ENCODE results near the gene CLIC6. TPM values are rescaled to one million over a fixed set of nuclear protein-coding genes. Genes with fewer than 3 reads are reported as not detected.

Gene CLIC6
- total and polyA plus RNA-seq, 3 donors from 2014 or later: 0.16 to 2.0 (median 0.37) TPM

- no peaks in the 10 kb centered on the region for H3K9me3 ChIP-seq
- no peaks in the 10 kb centered on the region for H3K27me3 ChIP-seq
- H3K4me3 ChIP-seq: no peak overlapping the region
- no peak for DNase-seq
- WGBS, 2 donors: 85 to 94% methylated on average over 7 of the region's 7 CpGs
- no peaks in the 10 kb centered on the region for H3K4me1 ChIP-seq
- H3K36me3 ChIP-seq (ENCODE audit: low read depth, missing control alignments): no peaks in the 10 kb centered on the region
- H3K27ac ChIP-seq: no peak overlapping the region
- TF ChIP-seq CTCF (IDR thresholded peaks at IDR 0.05): no peak
- intact Hi-C loops (cut with DNase I; ENCODE audit: low total_unique reads): no loop called here
These were observed 26.4 kb upstream of the CLIC6 start for GRCh38 chr21:34642211-34643075.

DNA sequence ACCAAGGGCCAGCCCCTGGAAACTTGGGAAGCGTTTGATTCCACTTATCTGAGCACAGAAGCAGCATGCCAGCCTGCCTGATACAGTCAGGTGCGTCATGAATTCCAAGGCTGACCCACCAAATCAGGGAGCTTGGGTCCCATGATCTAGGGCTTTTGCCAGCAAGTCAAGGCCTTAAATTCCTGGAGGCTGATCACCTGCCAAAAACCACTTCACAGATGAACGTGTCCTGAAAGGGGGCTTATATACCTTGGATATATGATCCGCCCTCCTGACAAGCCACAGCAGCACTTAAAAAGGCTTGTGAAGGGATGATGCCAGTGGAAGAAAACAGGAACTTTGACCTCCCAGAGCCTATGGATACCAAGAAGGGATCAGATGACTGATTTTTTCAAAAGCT, 24.0 kb upstream of the CLIC6 start:
- TF ChIP-seq CTCF (IDR thresholded peaks at IDR 0.05) (no peak), POLR2A (IDR thresholded peaks at IDR 0.05) (no peak)
- Histone ChIP-seq H3K27me3 (no peaks in the 10 kb centered on the region), H3K36me3 (ENCODE audit: low read depth, missing control alignments) (no peaks in the 10 kb centered on the region), H3K4me1 (no peaks in the 10 kb centered on the region), H3K9me3 (no peaks in the 10 kb centered on the region), H3K4me3 (no peak overlapping the region), H3K27ac (no peak overlapping the region)
- intact Hi-C loops (cut with DNase I; ENCODE audit: low total_unique reads): no loop called here
- WGBS, 2 donors: 53 to 61% methylated on average over 3 to 4 of the region's 4 CpGs
- no peak for DNase-seq

DNA sequence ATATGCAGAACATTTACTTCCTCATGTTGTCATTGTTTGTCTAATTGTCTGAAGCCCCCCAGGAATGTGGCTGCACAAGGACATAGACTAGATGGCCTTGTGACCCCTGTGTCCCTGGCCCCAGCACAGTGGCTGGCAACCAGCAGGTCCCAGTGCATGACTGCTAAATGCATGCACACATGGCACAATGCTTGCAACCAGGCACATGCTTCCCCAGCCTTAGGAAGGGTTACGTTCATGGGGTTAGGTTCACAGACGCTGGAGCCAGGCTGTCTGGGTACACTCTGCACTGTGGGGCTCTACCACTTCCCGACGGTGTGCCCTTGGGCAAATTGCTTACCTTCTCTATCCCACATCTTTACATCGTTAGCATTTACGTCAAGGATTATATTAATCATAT, 21.2 kb upstream of the CLIC6 start:
- no peaks in the 10 kb centered on the region for H3K9me3 ChIP-seq
- H3K4me1 ChIP-seq: no peaks in the 10 kb centered on the region
- H3K36me3 ChIP-seq (ENCODE audit: low read depth, missing control alignments): no peaks in the 10 kb centered on the region
- no peak for DNase-seq
- no peak overlapping the region for H3K4me3 ChIP-seq
- H3K27ac ChIP-seq: no peak overlapping the region
- intact Hi-C loops (cut with DNase I; ENCODE audit: low total_unique reads): no loop called here
- 46 to 65% methylated on average over 6 of the region's 6 CpGs for WGBS, 2 donors
- no peaks in the 10 kb centered on the region for H3K27me3 ChIP-seq
- TF ChIP-seq CTCF (IDR thresholded peaks at IDR 0.05): no peak
- no peak for TF ChIP-seq POLR2A (IDR thresholded peaks at IDR 0.05)

- Histone ChIP-seq H3K36me3 (ENCODE audit: low read depth, missing control alignments) (no peaks in the 10 kb centered on the region), H3K9me3 (no peaks in the 10 kb centered on the region), H3K4me3 (no peak overlapping the region), H3K27me3 (no peaks in the 10 kb centered on the region), H3K27ac (no peak overlapping the region), H3K4me1 (no peaks in the 10 kb centered on the region)
- intact Hi-C loops (cut with DNase I; ENCODE audit: low total_unique reads): no loop called here
- 82 to 89% methylated on average over 6 of the region's 6 CpGs for WGBS, 2 donors
- no peak for DNase-seq
- TF ChIP-seq CTCF (IDR thresholded peaks at IDR 0.05): no peak
- TF ChIP-seq POLR2A (IDR thresholded peaks at IDR 0.05): no peak
These were observed 20.0 kb upstream of the CLIC6 start for GRCh38 chr21:34648739-34649297.

Measured in testis (tissue), 3 donors.